ENCODE measurements around the gene PLAAT2.
"Not testable (repeated sequence)": the region's sequence is repeated elsewhere in the genome, so short reads cannot be mapped to it uniquely, and the experiment has no call there.

The PLAAT2 gene

DNA sequence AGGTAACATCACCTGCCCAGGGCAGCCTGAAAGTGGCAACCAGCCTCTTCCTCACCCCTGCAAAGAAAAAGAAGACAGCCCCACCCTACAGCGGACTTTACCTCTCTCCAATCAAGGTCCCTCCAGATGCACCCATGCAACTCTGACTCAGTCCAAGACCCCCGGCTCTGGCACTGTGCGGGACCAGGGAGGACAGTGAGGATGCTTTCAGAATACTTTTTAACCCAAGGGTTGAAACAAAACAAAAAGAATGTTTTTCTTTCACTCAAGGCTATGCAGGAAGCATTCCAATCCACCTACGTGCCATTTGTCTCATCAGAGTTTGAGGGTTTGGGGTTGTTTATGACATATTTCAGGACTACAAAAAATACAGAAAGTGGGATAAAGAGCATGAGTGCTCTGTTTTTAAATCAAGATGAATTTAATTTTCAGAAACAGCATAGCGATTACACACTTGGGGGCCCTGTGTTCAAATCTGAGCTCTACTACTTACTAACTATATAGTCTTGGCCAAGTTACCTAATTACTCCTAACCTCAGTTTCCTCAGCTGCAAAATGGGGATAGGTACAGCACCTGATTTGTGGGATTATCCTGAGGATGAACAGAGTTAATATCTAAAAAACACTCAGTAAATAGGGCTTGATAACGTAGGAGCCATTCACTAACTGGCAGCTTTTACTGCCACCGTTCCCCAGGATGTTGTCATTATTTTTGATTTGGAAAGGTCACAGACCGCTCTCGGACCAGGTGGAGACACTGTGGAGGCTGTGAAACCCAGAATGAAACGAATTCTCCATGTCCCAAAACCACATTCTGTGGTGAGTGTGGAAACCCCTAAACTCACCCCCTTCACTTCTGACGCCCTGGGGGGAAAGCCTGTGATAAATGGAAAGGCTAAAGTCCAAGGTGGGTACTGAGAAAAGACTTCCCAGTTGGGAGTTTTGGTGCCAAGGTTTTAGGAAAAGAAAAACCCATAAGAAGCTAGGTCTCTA is 45.5 kb upstream of the PLAAT2 start:
- TF ChIP-seq, protein P1, sequence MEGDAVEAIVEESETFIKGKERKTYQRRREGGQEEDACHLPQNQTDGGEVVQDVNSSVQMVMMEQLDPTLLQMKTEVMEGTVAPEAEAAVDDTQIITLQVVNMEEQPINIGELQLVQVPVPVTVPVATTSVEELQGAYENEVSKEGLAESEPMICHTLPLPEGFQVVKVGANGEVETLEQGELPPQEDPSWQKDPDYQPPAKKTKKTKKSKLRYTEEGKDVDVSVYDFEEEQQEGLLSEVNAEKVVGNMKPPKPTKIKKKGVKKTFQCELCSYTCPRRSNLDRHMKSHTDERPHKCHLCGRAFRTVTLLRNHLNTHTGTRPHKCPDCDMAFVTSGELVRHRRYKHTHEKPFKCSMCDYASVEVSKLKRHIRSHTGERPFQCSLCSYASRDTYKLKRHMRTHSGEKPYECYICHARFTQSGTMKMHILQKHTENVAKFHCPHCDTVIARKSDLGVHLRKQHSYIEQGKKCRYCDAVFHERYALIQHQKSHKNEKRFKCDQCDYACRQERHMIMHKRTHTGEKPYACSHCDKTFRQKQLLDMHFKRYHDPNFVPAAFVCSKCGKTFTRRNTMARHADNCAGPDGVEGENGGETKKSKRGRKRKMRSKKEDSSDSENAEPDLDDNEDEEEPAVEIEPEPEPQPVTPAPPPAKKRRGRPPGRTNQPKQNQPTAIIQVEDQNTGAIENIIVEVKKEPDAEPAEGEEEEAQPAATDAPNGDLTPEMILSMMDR (IDR thresholded peaks at IDR 0.05; ENCODE audit: borderline replicate concordance, control extremely low read depth, extremely low read depth, insufficient read depth, missing control alignments) = no peak
- no peak for DNase-seq (ENCODE audit: low spot score)
- in situ Hi-C loops (cut with MboI; ENCODE audit: low sequenced_read_pairs, unreplicated experiment) = no loop called here

GRCh38 chr11:63603180-63603518 is 40.0 kb upstream of the PLAAT2 start:
- TF ChIP-seq, protein P1 (IDR thresholded peaks at IDR 0.05; ENCODE audit: borderline replicate concordance, control extremely low read depth, extremely low read depth, insufficient read depth, missing control alignments) = no peak
- in situ Hi-C loops (cut with MboI; ENCODE audit: low sequenced_read_pairs, unreplicated experiment) = no loop called here
- no peak for DNase-seq (ENCODE audit: low spot score)

DNA sequence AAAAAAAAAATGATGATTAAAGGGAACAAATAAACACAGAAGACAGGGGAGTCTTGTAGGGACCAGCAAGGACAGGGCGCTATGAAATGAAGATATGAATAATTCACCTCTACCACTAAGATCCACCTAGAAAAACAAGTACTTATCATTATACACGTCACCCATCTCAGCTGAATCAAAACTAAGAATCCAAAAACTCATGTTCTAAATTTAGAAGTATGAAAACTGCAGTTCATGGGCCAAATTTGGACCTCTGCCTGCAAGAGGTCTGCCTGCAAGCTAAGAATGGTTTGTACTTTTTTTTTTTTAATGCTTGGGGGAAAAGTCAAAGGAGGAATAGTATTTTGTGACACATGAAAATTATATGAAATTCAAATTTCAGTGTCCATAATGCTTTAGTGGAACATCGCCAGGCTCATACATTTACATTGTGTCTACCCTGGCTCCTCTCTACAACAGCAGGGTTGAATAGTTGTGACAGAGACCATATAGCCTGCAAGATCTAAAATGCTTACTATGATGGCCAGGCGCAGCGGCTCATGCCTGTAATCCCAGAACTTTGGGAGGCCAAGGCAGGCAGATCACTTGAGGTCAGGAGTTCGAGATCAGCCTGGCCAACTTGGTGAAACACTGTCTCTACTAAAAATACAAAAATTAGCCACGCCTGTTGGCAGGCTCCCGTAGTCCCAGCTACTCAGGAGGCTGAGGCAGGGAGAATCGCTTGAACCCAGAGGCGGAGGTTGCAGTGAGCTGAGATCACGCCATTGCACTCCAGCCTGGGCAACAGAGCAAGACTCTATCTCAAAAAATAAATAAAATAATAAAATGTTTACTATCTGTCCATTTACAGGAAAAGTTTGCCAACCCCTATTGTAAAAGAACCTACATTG is 39.4 kb upstream of the PLAAT2 start:
- in situ Hi-C loops (cut with MboI; ENCODE audit: low sequenced_read_pairs, unreplicated experiment) = not testable (repeated sequence)

DNA sequence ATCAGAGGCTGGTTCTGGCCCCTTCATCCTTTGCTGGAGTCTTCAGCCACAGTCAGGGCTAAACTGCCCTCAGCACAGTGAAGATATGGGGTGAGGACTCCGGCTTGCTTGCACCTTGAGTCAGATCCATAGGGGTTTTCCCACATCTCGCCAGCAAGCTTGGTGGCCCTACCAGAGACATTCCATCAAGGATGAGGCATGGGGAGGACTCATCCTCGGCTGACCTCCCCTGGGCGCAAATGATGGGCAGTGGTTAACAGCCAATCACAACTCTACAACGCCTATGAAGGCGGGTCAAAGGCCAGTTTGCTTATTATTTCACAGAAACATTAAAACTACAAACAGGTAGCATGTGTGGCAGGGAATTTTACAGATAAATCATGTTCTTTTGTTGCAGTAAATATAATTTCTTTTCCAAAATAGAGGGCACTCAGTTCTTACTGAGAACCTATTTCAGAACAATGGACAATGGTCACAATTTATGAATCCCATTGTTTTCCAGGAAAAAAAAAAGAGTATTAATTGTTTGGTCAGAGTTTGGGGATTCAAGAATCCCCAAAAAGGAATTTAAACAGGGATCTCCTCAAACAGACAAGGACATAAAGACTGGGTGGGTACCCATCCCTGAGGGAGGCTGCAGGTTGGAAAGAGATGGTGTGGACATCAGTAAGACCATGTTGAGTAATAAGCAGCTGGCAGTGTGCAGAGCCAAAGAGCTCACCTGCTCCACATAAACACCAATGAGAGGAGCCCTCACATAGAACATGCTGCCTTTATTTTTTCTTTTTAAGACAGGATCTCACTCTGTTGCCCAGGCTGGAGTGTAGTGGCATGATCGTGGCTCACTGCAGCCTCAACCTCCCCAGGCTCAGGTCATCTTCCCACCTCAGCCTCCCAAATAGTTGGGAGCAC is 36.3 kb upstream of the PLAAT2 start:
- TF ChIP-seq, protein P1 (IDR thresholded peaks at IDR 0.05; ENCODE audit: borderline replicate concordance, control extremely low read depth, extremely low read depth, insufficient read depth, missing control alignments) = no peak
- in situ Hi-C loops (cut with MboI; ENCODE audit: low sequenced_read_pairs, unreplicated experiment) = no loop called here

More for the DNA sequence above, 39.4 kb upstream of the PLAAT2 start:
- DNase-seq (ENCODE audit: low spot score) = not testable (repeated sequence)

DNA sequence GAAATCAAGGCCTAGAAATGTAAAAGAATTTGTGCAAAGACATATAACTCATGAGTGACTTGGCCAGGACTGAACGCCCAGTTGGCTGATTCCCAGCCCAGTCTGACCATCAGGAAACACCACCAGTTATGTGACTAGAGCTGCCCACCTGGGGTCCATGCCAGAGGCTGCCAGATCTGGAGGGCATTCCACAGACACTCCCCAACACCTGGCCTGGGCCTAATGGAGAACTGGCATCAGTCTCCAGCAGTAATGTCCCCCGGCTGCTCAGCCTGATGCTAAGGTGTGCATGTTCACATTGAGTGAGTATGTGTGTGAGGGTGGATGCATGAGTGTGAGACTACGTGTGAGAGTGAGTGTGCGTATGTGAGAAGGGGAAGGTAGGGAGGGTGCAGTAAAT is 35.4 kb upstream of the PLAAT2 start:
- TF ChIP-seq, protein P1 (IDR thresholded peaks at IDR 0.05; ENCODE audit: borderline replicate concordance, control extremely low read depth, extremely low read depth, insufficient read depth, missing control alignments) = no peak
- in situ Hi-C loops (cut with MboI; ENCODE audit: low sequenced_read_pairs, unreplicated experiment) = no loop called here
- no peak for DNase-seq (ENCODE audit: low spot score)

More for the DNA sequence above, 36.3 kb upstream of the PLAAT2 start:
- no peak for DNase-seq (ENCODE audit: low spot score)

DNA sequence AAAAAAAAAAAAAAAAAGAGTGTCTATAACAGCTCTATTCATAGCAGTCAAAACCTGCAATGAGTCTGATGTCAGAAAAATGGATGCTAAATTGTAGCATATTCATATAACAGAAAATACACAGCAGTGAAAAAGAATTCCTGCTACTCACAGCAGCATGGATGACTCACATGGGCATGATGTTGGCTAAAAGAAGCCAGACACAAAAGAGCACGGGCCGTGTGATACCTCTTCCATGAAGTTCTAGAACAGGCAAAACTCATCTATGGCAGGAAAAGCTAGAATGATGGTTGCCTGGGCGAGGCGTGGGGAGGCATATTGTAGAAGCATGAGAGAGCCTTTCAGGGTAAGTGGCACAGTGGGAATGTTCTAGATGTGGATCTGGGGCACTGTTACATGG is 32.1 kb upstream of the PLAAT2 start:
- TF ChIP-seq, protein P1 (IDR thresholded peaks at IDR 0.05; ENCODE audit: borderline replicate concordance, control extremely low read depth, extremely low read depth, insufficient read depth, missing control alignments) = no peak
- DNase-seq (ENCODE audit: low spot score) = no peak
- in situ Hi-C loops (cut with MboI; ENCODE audit: low sequenced_read_pairs, unreplicated experiment) = no loop called here
